Fibroblast of the aortic adventitia (primary cell): ENCODE results near the gene SPSB1. TPM values are rescaled to one million over a fixed set of nuclear protein-coding genes. Genes with fewer than 3 reads are reported as not detected.

Source experiments
- DNase-seq: peaks from one replicate; pipeline ENCODE4 v3.0.0-alpha.2; 2010; ENCODE audit warnings: low read depth
- H3K4me3 ChIP-seq: 2 replicates; pipeline ENCODE4 v1.5.1; 2011; ENCODE audit warnings: low read depth, mild to moderate bottlenecking, control low read depth, low read length, moderate library complexity
- total RNA-seq: library from RNA; depleted of rRNA; stranded (reverse); fragments of >200 nt; gene quantifications from 2 replicates; pipeline ENCODE4 v1.2.3, GENCODE V29; 2012; ENCODE audit warnings: low replicate concordance
- TF ChIP-seq, protein P1 (sequence below): IDR thresholded peaks from 2 replicates; pipeline ENCODE4 v1.5.1; 2011; ENCODE audit warnings: mild to moderate bottlenecking, low read length, control low read depth, inconsistent platforms; ENCODE audit not compliant: insufficient read depth

SPSB1 gene
- 18.2 and 37.6 TPM in 2 replicates for total RNA-seq

DNA sequence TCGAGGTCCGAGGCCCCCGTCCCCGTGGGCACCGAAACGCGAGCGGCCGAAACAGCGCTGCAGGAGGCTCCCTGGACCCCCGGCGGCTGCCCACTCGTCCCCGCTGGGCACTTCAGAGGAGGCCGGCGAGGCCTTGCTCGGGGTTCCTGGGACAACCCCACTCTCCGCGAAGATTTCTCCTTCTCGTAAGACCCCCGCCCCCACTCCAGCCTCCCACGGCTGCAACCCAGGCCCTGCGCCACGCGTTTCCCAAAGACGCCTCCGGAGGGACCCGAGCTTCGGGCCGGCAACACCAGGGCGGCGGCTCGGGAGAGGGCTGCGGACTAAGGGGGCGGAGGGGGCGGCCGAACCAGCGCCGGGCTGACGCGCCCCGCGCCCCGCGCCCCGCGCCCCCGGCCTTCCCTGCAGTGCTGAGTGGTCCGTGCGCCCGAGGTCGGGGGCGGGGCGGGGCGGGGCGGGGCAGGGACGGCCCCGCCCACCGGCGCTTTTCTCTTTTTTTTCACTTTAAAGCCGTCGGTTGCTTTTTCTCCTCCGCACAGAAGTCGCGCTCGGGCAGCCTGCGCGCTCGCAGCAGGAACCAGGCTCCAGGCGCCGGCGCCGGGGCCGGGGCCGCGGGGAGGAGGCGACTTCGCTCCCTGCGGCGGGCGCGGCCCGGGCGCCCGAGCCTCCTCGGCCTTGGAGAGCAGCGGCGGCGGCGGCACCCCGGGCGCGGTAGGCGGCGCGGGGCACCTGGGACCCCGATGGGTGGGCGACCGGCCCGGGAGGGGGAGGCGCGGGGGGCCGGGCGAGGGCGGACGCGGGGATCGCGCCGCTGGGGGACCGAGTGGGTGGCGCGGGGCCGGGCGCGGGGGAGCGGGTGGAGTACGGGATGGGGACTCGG is at the start of gene SPSB1:
TSS of gene SPSB1 (plus strand) at position 534 of the 880 bp plus-strand sequence. CDS start 62,998 bp downstream, outside the sequence.
- H3K4me3 ChIP-seq: peak within 1 kb of the TSS; percentile 72
- TF ChIP-seq, protein P1, sequence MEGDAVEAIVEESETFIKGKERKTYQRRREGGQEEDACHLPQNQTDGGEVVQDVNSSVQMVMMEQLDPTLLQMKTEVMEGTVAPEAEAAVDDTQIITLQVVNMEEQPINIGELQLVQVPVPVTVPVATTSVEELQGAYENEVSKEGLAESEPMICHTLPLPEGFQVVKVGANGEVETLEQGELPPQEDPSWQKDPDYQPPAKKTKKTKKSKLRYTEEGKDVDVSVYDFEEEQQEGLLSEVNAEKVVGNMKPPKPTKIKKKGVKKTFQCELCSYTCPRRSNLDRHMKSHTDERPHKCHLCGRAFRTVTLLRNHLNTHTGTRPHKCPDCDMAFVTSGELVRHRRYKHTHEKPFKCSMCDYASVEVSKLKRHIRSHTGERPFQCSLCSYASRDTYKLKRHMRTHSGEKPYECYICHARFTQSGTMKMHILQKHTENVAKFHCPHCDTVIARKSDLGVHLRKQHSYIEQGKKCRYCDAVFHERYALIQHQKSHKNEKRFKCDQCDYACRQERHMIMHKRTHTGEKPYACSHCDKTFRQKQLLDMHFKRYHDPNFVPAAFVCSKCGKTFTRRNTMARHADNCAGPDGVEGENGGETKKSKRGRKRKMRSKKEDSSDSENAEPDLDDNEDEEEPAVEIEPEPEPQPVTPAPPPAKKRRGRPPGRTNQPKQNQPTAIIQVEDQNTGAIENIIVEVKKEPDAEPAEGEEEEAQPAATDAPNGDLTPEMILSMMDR: peak; percentile 28
- peak; percentile 81 for DNase-seq

DNA sequence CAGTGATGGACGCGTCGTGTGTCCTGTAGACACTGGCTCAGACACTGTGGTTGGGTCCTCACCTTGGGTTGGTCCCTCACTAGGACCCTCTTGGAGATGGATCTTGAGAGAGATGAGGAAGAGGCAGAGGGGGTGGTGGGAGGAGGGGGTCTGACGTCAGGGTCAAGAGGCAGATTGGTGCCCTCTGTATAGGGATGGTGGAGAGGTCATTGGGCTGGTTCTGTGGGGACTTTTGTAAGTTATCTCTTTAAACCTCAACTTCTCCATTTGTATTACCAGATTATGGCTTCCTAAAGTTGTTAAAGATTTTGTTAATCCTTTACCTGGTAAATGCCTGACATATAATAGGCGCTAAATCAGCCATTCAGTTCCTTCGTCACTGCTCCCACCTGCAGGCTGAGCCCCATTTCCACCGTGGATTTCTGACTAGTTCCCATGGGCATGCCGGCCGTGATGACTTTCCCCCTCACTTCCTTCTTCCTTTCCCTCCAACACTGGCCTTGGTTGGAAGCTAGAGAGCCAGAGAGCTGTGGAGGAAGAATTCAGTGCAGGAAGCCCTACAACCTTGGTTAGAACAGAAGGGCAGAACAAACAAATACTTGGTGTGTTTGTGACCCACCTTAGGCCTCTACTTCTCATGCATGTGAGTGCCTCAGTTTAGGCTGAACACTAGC is 49.5 kb upstream of the SPSB1 start:
- TF ChIP-seq, protein P1: no peak
- no peak overlapping the region for H3K4me3 ChIP-seq
- no peak for DNase-seq

DNA sequence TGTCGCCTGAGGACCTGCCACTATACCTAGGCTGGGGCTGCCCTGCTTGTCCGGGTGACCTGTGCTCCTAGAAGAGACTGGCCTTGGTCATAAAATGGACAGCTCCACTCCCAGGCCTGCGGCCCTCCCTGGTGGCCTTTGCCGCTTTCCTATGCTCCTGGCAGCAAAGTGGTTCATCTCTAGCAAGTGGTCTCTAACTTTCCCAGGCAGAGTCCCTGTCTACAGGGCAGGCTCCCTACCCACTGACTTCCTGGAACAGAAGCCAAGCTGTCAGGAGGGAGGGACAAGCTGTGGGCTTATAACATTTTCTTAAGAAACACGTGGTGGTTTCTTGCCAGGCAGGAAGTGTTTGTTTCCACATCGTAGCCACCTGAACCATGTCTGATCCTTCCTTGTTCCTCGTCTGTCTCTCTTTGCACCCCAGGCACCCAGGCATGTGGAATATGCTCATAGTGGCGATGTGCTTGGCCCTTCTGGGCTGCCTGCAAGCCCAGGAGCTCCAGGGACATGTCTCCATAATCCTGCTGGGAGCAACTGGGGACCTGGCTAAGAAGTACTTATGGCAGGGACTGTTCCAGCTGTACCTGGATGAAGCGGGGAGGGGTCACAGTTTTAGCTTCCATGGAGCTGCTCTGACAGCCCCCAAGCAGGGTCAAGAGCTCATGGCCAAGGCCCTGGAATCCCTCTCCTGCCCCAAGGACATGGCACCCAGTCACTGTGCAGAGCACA is 48.0 kb upstream of the SPSB1 start:
- H3K4me3 ChIP-seq: no peak overlapping the region
- TF ChIP-seq, protein P1: no peak
- DNase-seq: no peak

DNA sequence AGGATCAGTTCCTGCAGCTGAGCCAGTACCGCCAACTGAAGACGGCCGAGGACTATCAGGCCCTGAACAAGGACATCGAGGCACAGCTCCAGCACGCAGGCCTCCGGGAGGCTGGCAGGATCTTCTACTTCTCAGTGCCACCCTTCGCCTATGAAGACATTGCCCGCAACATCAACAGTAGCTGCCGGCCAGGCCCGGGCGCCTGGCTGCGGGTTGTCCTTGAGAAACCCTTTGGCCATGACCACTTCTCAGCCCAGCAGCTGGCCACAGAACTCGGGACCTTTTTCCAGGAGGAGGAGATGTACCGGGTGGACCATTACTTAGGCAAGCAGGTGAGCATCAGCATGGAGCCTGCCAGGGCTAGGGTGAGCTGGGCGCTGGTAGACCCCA is 47.5 kb upstream of the SPSB1 start:
- TF ChIP-seq, protein P1: no peak
- no peak for DNase-seq

DNA sequence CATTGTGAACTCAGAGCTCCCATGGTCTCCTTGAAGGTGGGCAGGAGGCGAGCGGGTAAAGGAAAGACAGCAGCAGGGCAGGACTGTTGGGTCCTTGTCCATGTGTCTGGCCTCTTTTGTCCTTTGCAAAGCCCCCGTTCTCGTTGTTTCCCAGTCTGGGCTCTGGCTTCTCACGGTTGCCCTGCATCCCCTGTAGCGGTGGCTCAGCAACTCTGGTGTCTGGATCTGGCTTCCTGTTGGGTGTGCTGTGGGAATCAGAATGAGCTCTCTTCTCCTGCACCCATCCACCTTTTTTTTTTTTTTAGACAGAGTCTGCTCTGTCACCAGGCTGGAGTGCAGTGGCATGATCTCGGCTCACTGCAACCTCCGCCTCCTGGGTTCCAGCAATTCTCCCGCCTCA is 47.0 kb upstream of the SPSB1 start:
- no peak for DNase-seq
- TF ChIP-seq, protein P1: no peak

More for the DNA sequence above, 47.5 kb upstream of the SPSB1 start:
- no peak overlapping the region for H3K4me3 ChIP-seq

DNA sequence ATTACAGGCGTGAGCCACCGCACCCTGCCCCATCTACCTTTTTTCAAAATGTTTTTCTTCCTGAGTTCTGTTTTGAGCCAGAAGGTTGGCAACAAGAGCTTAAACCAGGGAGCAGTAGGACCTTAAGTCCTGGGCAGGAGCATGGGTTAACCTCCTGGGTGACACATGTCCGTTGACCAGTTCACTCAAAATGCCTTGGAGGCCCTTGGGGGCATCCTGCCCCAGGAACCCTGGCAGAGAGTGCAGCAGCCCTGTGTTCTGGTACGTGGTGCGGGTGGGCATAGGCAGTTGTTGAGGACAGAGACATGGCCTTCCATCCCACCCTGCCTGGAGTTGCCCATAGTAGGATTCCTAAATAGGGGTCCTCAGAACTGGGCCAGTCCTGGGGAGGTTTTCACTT is 46.5 kb upstream of the SPSB1 start:
- no peak overlapping the region for H3K4me3 ChIP-seq
- TF ChIP-seq, protein P1: no peak
- DNase-seq: no peak

More for the DNA sequence above, 47.0 kb upstream of the SPSB1 start:
- H3K4me3 ChIP-seq: no peak overlapping the region
